ENCODE results near the gene IFIT2. TPM values are rescaled to one million over a fixed set of nuclear protein-coding genes. Genes with fewer than 3 reads are reported as not detected.

Gene IFIT2
- polyA plus RNA-seq, 3 donors: 9.7 to 25.2 (median 15.5) TPM

DNA sequence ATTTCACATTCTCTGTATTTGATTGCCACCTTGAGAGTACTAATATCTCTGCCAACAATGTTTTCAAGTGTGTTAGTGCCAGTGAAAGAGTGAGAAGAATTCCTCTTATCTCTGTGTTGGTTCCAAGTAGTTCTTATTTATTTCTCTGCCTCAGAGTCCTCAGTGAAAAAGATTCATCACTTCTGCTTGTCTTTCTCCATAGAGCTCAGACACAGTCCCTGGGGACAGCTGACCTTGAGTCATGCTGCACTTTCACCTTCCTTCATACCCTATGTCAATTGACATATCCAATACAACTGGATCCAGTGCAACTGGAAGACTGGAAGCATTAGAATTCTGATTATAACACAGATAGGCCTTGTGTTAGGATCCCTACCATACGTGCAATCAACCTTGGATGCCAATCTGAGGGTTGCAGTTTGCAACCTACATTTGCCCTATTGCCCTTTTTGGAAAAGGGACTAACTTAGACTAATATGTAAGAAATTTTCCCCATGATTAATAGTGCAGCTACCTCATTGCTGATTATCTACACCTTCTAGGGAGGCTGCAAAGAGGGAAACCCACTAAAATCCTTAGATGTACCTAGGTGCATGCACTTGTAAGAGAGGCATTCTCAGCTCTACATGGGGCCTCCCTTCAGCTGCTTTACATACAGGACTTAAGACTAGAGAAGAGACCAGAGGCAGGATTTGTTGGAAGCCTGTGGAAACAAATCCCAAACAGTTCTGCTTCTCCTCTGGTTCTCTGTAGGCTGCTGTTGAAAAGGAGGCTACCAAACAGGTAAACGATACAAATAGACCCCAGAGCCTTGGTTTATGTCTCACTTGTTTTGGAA, 8.4 kb downstream of the IFIT2 start:
- intact Hi-C loops (cut with micrococcal nuclease): no loop called here
- no peaks in the 10 kb centered on the region for H3K9me3 ChIP-seq (replicated peaks in 1 of 2; ENCODE audit: control insufficient read depth in 1 of 2, insufficient read depth in 1 of 2, low read length in 2 of 2)
- H3K36me3 ChIP-seq (replicated peaks in 1 of 2; ENCODE audit: control insufficient read depth in 1 of 2, insufficient read depth in 2 of 2, low read length in 2 of 2): peaks cover 17 to 32% of the 10 kb centered on the region in 2 donors
- TF ChIP-seq CTCF (IDR thresholded peaks at IDR 0.05): no peak
- no peaks in the 10 kb centered on the region for H3K27me3 ChIP-seq (ENCODE audit: control insufficient read depth in 2 of 2, insufficient read depth in 2 of 2, low read length in 2 of 2)
- H3K27ac Mint-ChIP-seq: no peak overlapping the region
- H3K4me3 Mint-ChIP-seq: no peak overlapping the region
- no peak overlapping the region for H3K27ac ChIP-seq (ENCODE audit: low read depth in 1 of 2, low read length in 2 of 2)
- no peak for DNase-seq
- peaks cover 0 to 2% (median 1%) of the 10 kb centered on the region in 3 donors for H3K27me3 Mint-ChIP-seq (ENCODE audit: low read depth in 3 of 3)
- peaks cover 24 to 32% of the 10 kb centered on the region in 2 donors for H3K36me3 Mint-ChIP-seq
- peaks cover 4% of the 10 kb centered on the region for H3K4me1 Mint-ChIP-seq
- H2AFZ ChIP-seq (ENCODE audit: insufficient read depth, low read depth, low read length, poor library complexity, severe bottlenecking): no peak overlapping the region
- peaks cover 24% of the 10 kb centered on the region for H4K20me1 ChIP-seq (ENCODE audit: insufficient read depth, low read length)
- H3K79me2 ChIP-seq (ENCODE audit: insufficient read depth, low read length): no peaks in the 10 kb centered on the region
- WGBS (ENCODE audit: insufficient coverage): no CpG with 5 or more reads among the region's 2 CpGs
- no peaks in the 10 kb centered on the region for H3K4me1 ChIP-seq (ENCODE audit: control insufficient read depth in 1 of 2, insufficient read depth in 2 of 2, low read length in 2 of 2)
- no peak overlapping the region for H3K4me2 ChIP-seq (replicated peaks; ENCODE audit: extremely low read depth, low read length, poor library complexity, severe bottlenecking)
- H3K9ac ChIP-seq (ENCODE audit: insufficient read depth, low read length, poor library complexity, severe bottlenecking): no peak overlapping the region
- no peak overlapping the region for H3K4me3 ChIP-seq (replicated peaks in 1 of 3; ENCODE audit: low read depth in 2 of 3, low read length in 3 of 3)
- H3K9me3 Mint-ChIP-seq: peaks cover 0 to 2% (median 0%) of the 10 kb centered on the region in 7 donors

DNA sequence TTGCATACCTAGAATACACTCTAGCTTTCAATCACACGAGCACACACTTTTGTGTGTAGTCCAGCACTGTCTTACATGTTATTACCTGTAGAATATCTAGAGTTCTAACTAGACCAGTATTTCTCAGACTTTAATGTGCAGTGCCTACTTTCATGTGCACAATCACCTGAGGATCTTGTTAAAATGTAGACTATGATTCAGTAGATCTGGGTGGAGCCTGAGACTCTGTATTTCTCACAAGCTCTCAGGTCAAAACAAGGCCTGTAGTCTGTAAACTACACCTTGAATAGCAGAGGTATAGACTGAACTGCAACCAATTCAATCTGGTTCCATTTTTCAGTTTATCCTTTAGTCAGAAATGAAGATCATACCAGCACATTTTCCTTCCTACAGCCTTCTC, 11.1 kb downstream of the IFIT2 start:
- Histone ChIP-seq H3K9me3 (replicated peaks in 1 of 2; ENCODE audit: control insufficient read depth in 1 of 2, insufficient read depth in 1 of 2, low read length in 2 of 2) (no peaks in the 10 kb centered on the region), H3K36me3 (replicated peaks in 1 of 2; ENCODE audit: control insufficient read depth in 1 of 2, insufficient read depth in 2 of 2, low read length in 2 of 2) (peaks cover 0 to 7% of the 10 kb centered on the region in 2 donors), H3K79me2 (ENCODE audit: insufficient read depth, low read length) (no peaks in the 10 kb centered on the region), H4K20me1 (ENCODE audit: insufficient read depth, low read length) (peaks cover 4% of the 10 kb centered on the region), H3K9ac (ENCODE audit: insufficient read depth, low read length, poor library complexity, severe bottlenecking) (no peak overlapping the region), H3K27ac (ENCODE audit: low read depth in 1 of 2, low read length in 2 of 2) (no peak overlapping the region), H2AFZ (ENCODE audit: insufficient read depth, low read depth, low read length, poor library complexity, severe bottlenecking) (no peak overlapping the region), H3K4me2 (replicated peaks; ENCODE audit: extremely low read depth, low read length, poor library complexity, severe bottlenecking) (no peak overlapping the region), H3K4me1 (ENCODE audit: control insufficient read depth in 1 of 2, insufficient read depth in 2 of 2, low read length in 2 of 2) (no peaks in the 10 kb centered on the region), H3K27me3 (ENCODE audit: control insufficient read depth in 2 of 2, insufficient read depth in 2 of 2, low read length in 2 of 2) (no peaks in the 10 kb centered on the region), H3K4me3 (replicated peaks in 1 of 3; ENCODE audit: low read depth in 2 of 3, low read length in 3 of 3) (no peak overlapping the region)
- peaks cover 1% of the 10 kb centered on the region for H3K4me1 Mint-ChIP-seq
- H3K27ac Mint-ChIP-seq: no peak overlapping the region
- H3K4me3 Mint-ChIP-seq: no peak overlapping the region
- no peak for TF ChIP-seq CTCF (IDR thresholded peaks at IDR 0.05)
- WGBS (ENCODE audit: insufficient coverage): no CpG with 5 or more reads among the region's 1 CpG
- no peak for DNase-seq
- intact Hi-C loops (cut with micrococcal nuclease): no loop called here
- H3K36me3 Mint-ChIP-seq: peaks cover 3 to 7% of the 10 kb centered on the region in 2 donors
- H3K9me3 Mint-ChIP-seq: peaks cover 0 to 4% (median 2%) of the 10 kb centered on the region in 7 donors
- H3K27me3 Mint-ChIP-seq (ENCODE audit: low read depth in 3 of 3): peaks cover 0 to 1% (median 0%) of the 10 kb centered on the region in 3 donors

All from CD14-positive monocyte (primary cell).